ENCODE measurements around the gene NBEAL2.
"Not testable (repeated sequence)": the region's sequence is repeated elsewhere in the genome, so short reads cannot be mapped to it uniquely, and the experiment has no call there.

The NBEAL2 gene

DNA sequence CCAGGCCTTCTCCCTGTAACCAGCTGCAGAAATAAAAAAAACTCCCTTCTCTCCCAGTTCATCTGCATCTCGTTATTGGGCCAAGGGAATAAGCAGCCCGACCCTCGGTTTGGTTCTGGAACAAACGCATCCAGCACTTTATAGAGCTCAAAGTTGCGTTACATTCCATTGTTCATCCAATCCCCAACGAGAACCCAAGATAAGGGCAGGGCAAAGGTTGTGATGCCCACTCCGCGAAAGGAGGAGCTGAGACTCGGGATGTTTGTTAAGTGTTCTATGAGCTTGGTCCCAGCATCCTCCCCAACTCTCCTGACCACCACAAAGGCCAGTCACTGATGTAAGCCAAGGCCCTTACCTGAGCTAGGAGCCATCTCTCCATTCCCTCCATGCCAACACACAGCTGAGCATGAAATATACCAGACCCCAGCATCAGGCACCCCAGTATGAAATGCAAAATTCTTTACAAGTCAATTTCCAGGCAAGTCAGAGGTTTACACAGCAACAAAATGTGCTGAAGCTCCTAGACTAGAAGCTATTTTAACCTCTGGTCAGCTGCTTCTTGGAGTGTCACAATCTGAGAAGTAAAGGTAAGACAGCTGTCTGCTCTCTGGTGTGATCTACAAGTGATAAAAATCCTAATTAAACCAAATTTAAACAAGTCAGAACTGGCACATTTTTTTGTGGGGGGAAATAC lies 20.9 kb upstream of the NBEAL2 start:
- H3K4me1 ChIP-seq, result no peaks in the 10 kb centered on the region
- H3K4me3 ChIP-seq (ENCODE audit: low read depth, low read length), result no peak overlapping the region
- no peak for TF ChIP-seq CTCF (IDR thresholded peaks at IDR 0.05; ENCODE audit: low read depth, low read length)
- DNase-seq, result no peak
- H3K36me3 ChIP-seq, result no peaks in the 10 kb centered on the region
- no peaks in the 10 kb centered on the region for H3K9me3 ChIP-seq
- no peaks in the 10 kb centered on the region for H3K27me3 ChIP-seq

- H3K4me3 ChIP-seq (ENCODE audit: low read depth, low read length), result no peak overlapping the region
- H3K9me3 ChIP-seq, result no peaks in the 10 kb centered on the region
- no peak for DNase-seq
- H3K36me3 ChIP-seq, result no peaks in the 10 kb centered on the region
- no peak for TF ChIP-seq CTCF (IDR thresholded peaks at IDR 0.05; ENCODE audit: low read depth, low read length)
- no peaks in the 10 kb centered on the region for H3K4me1 ChIP-seq
- H3K27me3 ChIP-seq, result no peaks in the 10 kb centered on the region
Observed at GRCh38 chr3:46959161-46959511, 20.3 kb upstream of the NBEAL2 start.

- Histone ChIP-seq H3K4me3 (ENCODE audit: low read depth, low read length) (no peak overlapping the region), H3K36me3 (no peaks in the 10 kb centered on the region), H3K9me3 (no peaks in the 10 kb centered on the region), H3K4me1 (no peaks in the 10 kb centered on the region), H3K27me3 (no peaks in the 10 kb centered on the region)
- TF ChIP-seq CTCF (IDR thresholded peaks at IDR 0.05; ENCODE audit: low read depth, low read length), result no peak
- DNase-seq, result no peak
Observed at GRCh38 chr3:46960081-46960701, 19.3 kb upstream of the NBEAL2 start.

- no peak for DNase-seq
- no peaks in the 10 kb centered on the region for H3K4me1 ChIP-seq
- no peaks in the 10 kb centered on the region for H3K36me3 ChIP-seq
- no peaks in the 10 kb centered on the region for H3K27me3 ChIP-seq
- no peaks in the 10 kb centered on the region for H3K9me3 ChIP-seq
- no peak for TF ChIP-seq CTCF (IDR thresholded peaks at IDR 0.05; ENCODE audit: low read depth, low read length)
- H3K4me3 ChIP-seq (ENCODE audit: low read depth, low read length), result no peak overlapping the region
Observed at GRCh38 chr3:46960835-46961234, 18.6 kb upstream of the NBEAL2 start.

- TF ChIP-seq CTCF (IDR thresholded peaks at IDR 0.05; ENCODE audit: low read depth, low read length), result no peak
- Histone ChIP-seq H3K4me3 (ENCODE audit: low read depth, low read length) (no peak overlapping the region), H3K4me1 (no peaks in the 10 kb centered on the region), H3K9me3 (no peaks in the 10 kb centered on the region), H3K27me3 (no peaks in the 10 kb centered on the region), H3K36me3 (no peaks in the 10 kb centered on the region)
- no peak for DNase-seq
Observed at GRCh38 chr3:46962427-46962826, 17.0 kb upstream of the NBEAL2 start.

GRCh38 chr3:46962990-46963389 lies 16.5 kb upstream of the NBEAL2 start:
- TF ChIP-seq CTCF (IDR thresholded peaks at IDR 0.05; ENCODE audit: low read depth, low read length), result no peak
- Histone ChIP-seq H3K9me3 (no peaks in the 10 kb centered on the region), H3K4me1 (no peaks in the 10 kb centered on the region), H3K27me3 (no peaks in the 10 kb centered on the region), H3K36me3 (no peaks in the 10 kb centered on the region), H3K4me3 (ENCODE audit: low read depth, low read length) (no peak overlapping the region)
- DNase-seq, result no peak

- not testable (repeated sequence) for H3K4me1 ChIP-seq; H3K4me3 ChIP-seq (ENCODE audit: low read depth, low read length); H3K27me3 ChIP-seq; H3K36me3 ChIP-seq; DNase-seq; H3K9me3 ChIP-seq
Observed at GRCh38 chr3:46964038-46964590, 15.4 kb upstream of the NBEAL2 start.
